Measurements from ENCODE around the gene GPI. TPM values are rescaled to one million over a fixed set of nuclear protein-coding genes. Genes with fewer than 3 reads are reported as not detected.
"Not testable (repeated sequence)": the region's sequence is repeated elsewhere in the genome, so short reads cannot be mapped to it uniquely, and the experiment has no call there.

The GPI gene
- total RNA-seq, 3 donors from 2014 or later (not counting 1 experiment from before 2014, with no cell fraction given) = 98.5 to 132 (median 104) TPM

DNA sequence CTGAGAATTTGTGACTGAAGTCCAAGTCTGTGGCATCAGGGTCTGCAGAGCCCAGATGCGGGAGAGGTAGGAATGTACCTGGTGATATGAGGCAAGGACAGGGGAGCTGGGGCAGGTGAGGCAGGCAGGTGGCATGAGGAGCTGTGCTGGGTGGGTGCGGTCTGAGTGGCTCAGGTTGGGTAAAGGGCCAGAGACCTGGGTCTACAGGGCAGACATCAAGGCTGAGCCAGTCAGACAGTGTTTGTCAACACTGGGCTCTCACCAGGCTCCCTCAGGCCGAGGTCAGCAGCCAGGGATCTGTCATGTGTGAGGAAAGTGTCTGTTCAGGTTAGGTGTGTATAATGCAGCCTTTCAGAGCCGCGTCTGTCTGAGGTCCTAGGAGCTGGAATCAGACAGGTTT lies 18.6 kb downstream of the GPI start:
- H3K36me3 ChIP-seq (ENCODE audit: control insufficient read depth, insufficient read depth, low read length) = peaks cover 57% of the 10 kb centered on the region
- Mint-ChIP-seq H3K27me3 (ENCODE audit: low read depth in 2 of 2) (no peaks in the 10 kb centered on the region), H3K9me3 (no peaks in the 10 kb centered on the region), H3K27ac (peak overlapping the region; percentile 4 to 41), H3K4me1 (peaks cover 0 to 11% of the 10 kb centered on the region in 2 donors), H3K36me3 (no peaks in the 10 kb centered on the region), H3K4me3 (no peak overlapping the region)
- H3K27ac ChIP-seq (ENCODE audit: low read length) = no peak overlapping the region
- H3K4me1 ChIP-seq (ENCODE audit: control insufficient read depth, insufficient read depth, low read length) = no peaks in the 10 kb centered on the region
- DNase-seq (no peak), ATAC-seq (no peak)
- H3K27me3 ChIP-seq (ENCODE audit: control insufficient read depth, insufficient read depth, low read length) = no peaks in the 10 kb centered on the region
- H3K4me3 ChIP-seq (ENCODE audit: low read length) = no peak overlapping the region
- WGBS (ENCODE audit: insufficient coverage) = 98% methylated on average over 5 of the region's 5 CpGs
- TF ChIP-seq, protein P1, sequence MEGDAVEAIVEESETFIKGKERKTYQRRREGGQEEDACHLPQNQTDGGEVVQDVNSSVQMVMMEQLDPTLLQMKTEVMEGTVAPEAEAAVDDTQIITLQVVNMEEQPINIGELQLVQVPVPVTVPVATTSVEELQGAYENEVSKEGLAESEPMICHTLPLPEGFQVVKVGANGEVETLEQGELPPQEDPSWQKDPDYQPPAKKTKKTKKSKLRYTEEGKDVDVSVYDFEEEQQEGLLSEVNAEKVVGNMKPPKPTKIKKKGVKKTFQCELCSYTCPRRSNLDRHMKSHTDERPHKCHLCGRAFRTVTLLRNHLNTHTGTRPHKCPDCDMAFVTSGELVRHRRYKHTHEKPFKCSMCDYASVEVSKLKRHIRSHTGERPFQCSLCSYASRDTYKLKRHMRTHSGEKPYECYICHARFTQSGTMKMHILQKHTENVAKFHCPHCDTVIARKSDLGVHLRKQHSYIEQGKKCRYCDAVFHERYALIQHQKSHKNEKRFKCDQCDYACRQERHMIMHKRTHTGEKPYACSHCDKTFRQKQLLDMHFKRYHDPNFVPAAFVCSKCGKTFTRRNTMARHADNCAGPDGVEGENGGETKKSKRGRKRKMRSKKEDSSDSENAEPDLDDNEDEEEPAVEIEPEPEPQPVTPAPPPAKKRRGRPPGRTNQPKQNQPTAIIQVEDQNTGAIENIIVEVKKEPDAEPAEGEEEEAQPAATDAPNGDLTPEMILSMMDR (IDR thresholded peaks at IDR 0.05) = no peak
- intact Hi-C loops (cut with micrococcal nuclease) = no loop called here
- H3K9me3 ChIP-seq (ENCODE audit: control insufficient read depth, insufficient read depth, low read length) = no peaks in the 10 kb centered on the region

DNA sequence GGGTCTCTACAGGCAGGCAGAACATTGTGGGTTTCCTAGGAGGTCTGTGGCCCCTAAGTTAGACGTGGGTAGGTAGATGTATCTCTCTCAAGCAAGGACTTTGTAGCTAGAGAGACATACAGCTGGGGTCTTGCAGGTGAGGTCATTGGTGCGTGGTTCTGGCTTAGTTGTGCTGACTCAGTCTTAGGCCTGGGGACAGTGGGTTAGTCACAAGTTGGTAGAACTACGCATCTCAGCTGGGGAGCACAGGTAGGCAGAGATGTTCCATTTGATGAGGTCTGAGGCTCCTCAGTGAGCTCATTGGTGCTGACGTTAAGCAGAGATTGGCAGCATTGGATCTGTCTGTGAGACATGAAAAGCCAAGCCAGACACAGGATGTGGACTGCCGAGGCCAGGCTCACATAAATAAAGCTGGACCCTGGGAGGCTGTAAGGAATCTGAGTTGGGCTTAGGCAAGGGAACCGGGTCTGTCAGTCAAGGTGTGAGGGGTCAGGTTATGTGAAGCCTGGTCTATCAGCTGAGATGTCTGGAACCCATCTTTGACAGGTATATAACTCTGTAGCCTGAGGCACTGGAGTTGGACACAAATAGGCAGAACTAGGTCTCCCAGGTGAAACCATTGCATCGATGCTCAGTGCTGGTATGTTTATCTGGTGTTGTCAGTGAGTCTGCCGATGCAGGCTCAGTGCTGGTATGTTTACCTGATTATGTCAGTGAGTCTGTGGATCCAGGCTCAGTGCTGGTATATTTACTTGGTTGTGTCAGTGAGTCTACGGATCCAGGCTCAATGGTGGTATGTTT lies 21.8 kb downstream of the GPI start:
- H3K27me3 ChIP-seq (ENCODE audit: control insufficient read depth, insufficient read depth, low read length) = no peaks in the 10 kb centered on the region
- H3K27ac ChIP-seq (ENCODE audit: low read length) = no peak overlapping the region
- H3K4me1 ChIP-seq (ENCODE audit: control insufficient read depth, insufficient read depth, low read length) = no peaks in the 10 kb centered on the region
- Mint-ChIP-seq H3K9me3 (no peaks in the 10 kb centered on the region), H3K4me3 (no peak overlapping the region), H3K27ac (no peak overlapping the region), H3K36me3 (no peaks in the 10 kb centered on the region), H3K27me3 (ENCODE audit: low read depth in 2 of 2) (no peaks in the 10 kb centered on the region), H3K4me1 (peaks cover 0 to 11% of the 10 kb centered on the region in 2 donors)
- peaks cover 47% of the 10 kb centered on the region for H3K36me3 ChIP-seq (ENCODE audit: control insufficient read depth, insufficient read depth, low read length)
- DNase-seq (no peak), ATAC-seq (no peak)
- H3K9me3 ChIP-seq (ENCODE audit: control insufficient read depth, insufficient read depth, low read length) = no peaks in the 10 kb centered on the region
- intact Hi-C loops (cut with micrococcal nuclease) = no loop called here
- no peak overlapping the region for H3K4me3 ChIP-seq (ENCODE audit: low read length)
- 96% methylated on average over 9 of the region's 9 CpGs for WGBS (ENCODE audit: insufficient coverage)
- TF ChIP-seq, protein P1 (IDR thresholded peaks at IDR 0.05) = no peak

- no peak for DNase-seq
- TF ChIP-seq, protein P1 (IDR thresholded peaks at IDR 0.05) = no peak
- no peak overlapping the region for H3K27ac Mint-ChIP-seq
These were observed 22.4 kb downstream of the GPI start for GRCh38 chr19:34387446-34387810.

GRCh38 chr19:34388745-34389144 lies 23.7 kb downstream of the GPI start:
- peaks cover 42% of the 10 kb centered on the region for H3K36me3 ChIP-seq (ENCODE audit: control insufficient read depth, insufficient read depth, low read length)

More at GRCh38 chr19:34387446-34387810, 22.4 kb downstream of the GPI start:
- intact Hi-C loops (cut with micrococcal nuclease) = no loop called here
- Histone ChIP-seq H3K36me3 (ENCODE audit: control insufficient read depth, insufficient read depth, low read length) (peaks cover 45% of the 10 kb centered on the region), H3K4me3 (ENCODE audit: low read length) (no peak overlapping the region), H3K4me1 (ENCODE audit: control insufficient read depth, insufficient read depth, low read length) (no peaks in the 10 kb centered on the region), H3K27ac (ENCODE audit: low read length) (no peak overlapping the region), H3K27me3 (ENCODE audit: control insufficient read depth, insufficient read depth, low read length) (no peaks in the 10 kb centered on the region), H3K9me3 (ENCODE audit: control insufficient read depth, insufficient read depth, low read length) (no peaks in the 10 kb centered on the region)
- Mint-ChIP-seq H3K36me3 (no peaks in the 10 kb centered on the region), H3K4me3 (no peak overlapping the region), H3K9me3 (no peaks in the 10 kb centered on the region), H3K27me3 (ENCODE audit: low read depth in 2 of 2) (no peaks in the 10 kb centered on the region), H3K4me1 (peaks cover 0 to 11% of the 10 kb centered on the region in 2 donors)
- 91% methylated on average over 1 of the region's 1 CpG for WGBS (ENCODE audit: insufficient coverage)
- ATAC-seq = no peak

More at GRCh38 chr19:34388745-34389144, 23.7 kb downstream of the GPI start:
- H3K27ac Mint-ChIP-seq; H3K36me3 Mint-ChIP-seq; H3K4me3 Mint-ChIP-seq; H3K27ac ChIP-seq (ENCODE audit: low read length); H3K4me3 ChIP-seq (ENCODE audit: low read length); ATAC-seq; H3K27me3 Mint-ChIP-seq (ENCODE audit: low read depth in 2 of 2); H3K27me3 ChIP-seq (ENCODE audit: control insufficient read depth, insufficient read depth, low read length); H3K9me3 ChIP-seq (ENCODE audit: control insufficient read depth, insufficient read depth, low read length); H3K9me3 Mint-ChIP-seq; intact Hi-C loops (cut with micrococcal nuclease); DNase-seq; H3K4me1 ChIP-seq (ENCODE audit: control insufficient read depth, insufficient read depth, low read length): not testable (repeated sequence)
- WGBS (ENCODE audit: insufficient coverage) = 100% methylated on average over 2 of the region's 2 CpGs
- peaks cover 0 to 11% of the 10 kb centered on the region in 2 donors for H3K4me1 Mint-ChIP-seq

Measured in natural killer cell (primary cell).